CD4-positive, CD25-positive, alpha-beta regulatory T cell (primary cell): Measurements from ENCODE around the gene GALNT10. TPM values are rescaled to one million over a fixed set of nuclear protein-coding genes. Genes with fewer than 3 reads are reported as not detected.

Experiments used
- ATAC-seq, 2 donors: fragments of 150-1000 bp; cut with Tn5 transposase; one replicate each; pipeline ENCODE4 v1.10.0; 2021; ENCODE audit warnings: low read depth in 2 of 2, moderate number of reproducible peaks in 2 of 2, moderate library complexity in 1 of 2
- DNase-seq, 3 donors: peaks; one replicate each; pipeline versions ENCODE4 v3.0.0 to v3.0.0-alpha.2; 2012 to 2022; ENCODE audit warnings: mixed read lengths in 1 of 3
- H3K27ac ChIP-seq: one replicate; pipeline ENCODE4 v1.7.0; 2013; ENCODE audit warnings: mild to moderate bottlenecking, low read length; ENCODE audit not compliant: insufficient read depth, poor library complexity, severe bottlenecking
- H3K27me3 ChIP-seq: one replicate; pipeline ENCODE4 v1.7.0; 2013; ENCODE audit warnings: low read length; ENCODE audit not compliant: control insufficient read depth, insufficient read depth
- H3K36me3 ChIP-seq: one replicate; pipeline ENCODE4 v1.7.0; 2013; ENCODE audit warnings: mild to moderate bottlenecking, low read length, moderate library complexity; ENCODE audit not compliant: control insufficient read depth, insufficient read depth
- H3K4me1 ChIP-seq: 2 replicates; pipeline ENCODE4 v1.7.0; 2013; ENCODE audit warnings: mild to moderate bottlenecking, low read length; ENCODE audit not compliant: insufficient read depth, control insufficient read depth, poor library complexity, severe bottlenecking
- H3K4me3 ChIP-seq: one replicate; pipeline ENCODE4 v1.7.0; 2013; ENCODE audit warnings: low read depth, mild to moderate bottlenecking, low read length, moderate library complexity
- H3K9me3 ChIP-seq, 2 experiments: 1 replicate in 1 of 2; 2 replicates in 1 of 2; pipeline ENCODE4 v1.7.0; 2013; ENCODE audit warnings: low read length in 2 of 2, mild to moderate bottlenecking in 1 of 2, moderate library complexity in 1 of 2; ENCODE audit not compliant: control insufficient read depth in 2 of 2
- H3K27ac Mint-ChIP-seq, 3 donors: one replicate each; pipeline ENCODE4 v1.8.0; 2020 to 2022; ENCODE audit warnings: mild to moderate bottlenecking in 3 of 3, mixed read lengths in 3 of 3, moderate library complexity in 2 of 3
- H3K27me3 Mint-ChIP-seq: one replicate; pipeline ENCODE4 v1.8.0; 2022; ENCODE audit warnings: mild to moderate bottlenecking, mixed read lengths
- H3K36me3 Mint-ChIP-seq: one replicate; pipeline ENCODE4 v1.8.0; 2020; ENCODE audit warnings: mixed read lengths
- H3K4me1 Mint-ChIP-seq, 4 donors: one replicate each; pipeline ENCODE4 v1.8.0; 2020 to 2022; ENCODE audit warnings: mixed read lengths in 4 of 4, mild to moderate bottlenecking in 1 of 4
- H3K4me3 Mint-ChIP-seq, 4 donors: one replicate each; pipeline ENCODE4 v1.8.0; 2020 to 2022; ENCODE audit warnings: mild to moderate bottlenecking in 4 of 4, mixed read lengths in 4 of 4, moderate library complexity in 3 of 4
- H3K9me3 Mint-ChIP-seq, 7 donors: one replicate each; pipeline ENCODE4 v1.8.0; 2020 to 2022; ENCODE audit warnings: mixed read lengths in 7 of 7, mild to moderate bottlenecking in 3 of 7, moderate library complexity in 2 of 7
- polyA plus RNA-seq, 4 donors: library from polyadenylated mRNA; unstranded; fragments of 300-500 nt; fragmentation: Illumina TruSeq; gene quantifications; one replicate each; pipeline ENCODE4 v1.2.3, GENCODE V29; 2021
- total RNA-seq: library from RNA; stranded (reverse); gene quantifications from one replicate; pipeline ENCODE4 v1.2.3, GENCODE V29; 2022

The GALNT10 gene
- total and polyA plus RNA-seq, 5 donors from 2014 or later: 8.4 to 43.4 (median 15.9) TPM

DNA sequence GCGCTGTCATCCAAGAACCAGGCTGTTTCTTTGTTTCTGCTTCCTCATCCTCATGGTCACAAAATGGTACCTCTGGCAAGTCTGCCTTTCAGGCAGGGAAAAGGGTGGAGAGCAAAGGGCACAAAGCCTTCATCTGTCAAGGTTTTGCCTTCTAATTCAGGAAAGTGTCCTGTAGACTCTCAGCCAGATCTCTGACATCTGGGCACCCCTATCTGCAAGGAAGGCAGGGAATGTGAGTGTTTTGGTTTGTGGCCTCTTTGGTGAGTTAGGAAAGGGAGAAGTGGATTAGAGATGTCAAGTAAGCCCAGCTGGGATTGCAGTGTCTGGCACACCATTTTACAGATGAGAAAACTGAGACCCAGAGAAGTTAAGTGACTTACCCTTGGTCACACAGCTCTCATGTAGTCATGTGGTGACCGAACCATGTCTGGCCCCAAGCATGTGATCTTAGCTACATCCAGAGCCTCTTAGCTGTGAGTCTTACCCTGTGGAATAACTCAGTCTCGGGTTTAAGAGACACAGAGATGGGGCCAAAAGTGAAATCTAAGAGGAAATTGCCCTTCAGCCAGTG is 139.6 kb downstream of the GALNT10 start:
- ATAC-seq (no peak), DNase-seq (no peak)
- Histone ChIP-seq H3K27me3 (no peaks in the 10 kb centered on the region), H3K4me3 (no peak overlapping the region), H3K4me1 (no peaks in the 10 kb centered on the region), H3K27ac (no peak overlapping the region), H3K36me3 (peaks cover 28% of the 10 kb centered on the region), H3K9me3 (no peaks in the 10 kb centered on the region)
- peaks cover 0 to 7% (median 2%) of the 10 kb centered on the region in 4 donors for H3K4me1 Mint-ChIP-seq
- no peaks in the 10 kb centered on the region for H3K27me3 Mint-ChIP-seq
- no peak overlapping the region for H3K27ac Mint-ChIP-seq
- H3K36me3 Mint-ChIP-seq: peaks cover 46% of the 10 kb centered on the region
- no peak overlapping the region for H3K4me3 Mint-ChIP-seq
- H3K9me3 Mint-ChIP-seq: no peaks in the 10 kb centered on the region

DNA sequence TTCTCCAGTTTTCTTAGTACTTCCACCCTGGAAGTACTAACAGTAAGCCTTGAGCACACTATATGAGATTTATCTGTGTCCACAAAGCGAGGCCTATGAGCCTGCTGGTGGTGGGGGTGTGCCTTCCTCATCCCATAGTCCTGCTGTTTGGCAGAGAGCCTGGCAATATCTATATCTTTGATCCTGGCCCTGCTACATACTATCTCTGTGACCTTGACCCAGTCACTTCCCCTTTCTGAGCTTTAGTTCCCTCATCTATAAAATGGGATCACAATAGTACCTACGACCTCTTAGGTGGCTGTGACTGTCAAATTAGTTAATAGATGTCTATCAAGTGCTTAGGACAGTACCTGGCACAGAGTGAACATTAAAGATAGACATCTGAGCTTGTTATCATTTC is 140.7 kb downstream of the GALNT10 start:
- no peaks in the 10 kb centered on the region for H3K9me3 ChIP-seq
- Mint-ChIP-seq H3K4me1 (peaks cover 0 to 7% (median 2%) of the 10 kb centered on the region in 4 donors), H3K27ac (no peak overlapping the region), H3K9me3 (no peaks in the 10 kb centered on the region), H3K36me3 (peaks cover 54% of the 10 kb centered on the region), H3K27me3 (no peaks in the 10 kb centered on the region), H3K4me3 (no peak overlapping the region)
- H3K27me3 ChIP-seq: no peaks in the 10 kb centered on the region
- peaks cover 31% of the 10 kb centered on the region for H3K36me3 ChIP-seq
- DNase-seq (no peak), ATAC-seq (no peak)
- no peak overlapping the region for H3K4me3 ChIP-seq
- no peak overlapping the region for H3K27ac ChIP-seq
- no peaks in the 10 kb centered on the region for H3K4me1 ChIP-seq

- peaks cover 0 to 7% (median 2%) of the 10 kb centered on the region in 4 donors for H3K4me1 Mint-ChIP-seq
- no peak overlapping the region for H3K27ac ChIP-seq
- H3K4me1 ChIP-seq: no peaks in the 10 kb centered on the region
- peaks cover 59% of the 10 kb centered on the region for H3K36me3 Mint-ChIP-seq
- H3K4me3 Mint-ChIP-seq: no peak overlapping the region
- no peak overlapping the region for H3K4me3 ChIP-seq
- H3K36me3 ChIP-seq: peaks cover 31% of the 10 kb centered on the region
- H3K9me3 ChIP-seq: no peaks in the 10 kb centered on the region
- no peak for DNase-seq
- no peak overlapping the region for H3K27ac Mint-ChIP-seq
- no peaks in the 10 kb centered on the region for H3K27me3 ChIP-seq
- no peaks in the 10 kb centered on the region for H3K27me3 Mint-ChIP-seq
- no peak for ATAC-seq
- no peaks in the 10 kb centered on the region for H3K9me3 Mint-ChIP-seq
Measured at GRCh38 chr5:154331924-154332323, 141.4 kb downstream of the GALNT10 start.

- Mint-ChIP-seq H3K4me1 (peaks cover 0 to 7% (median 2%) of the 10 kb centered on the region in 4 donors), H3K4me3 (no peak overlapping the region), H3K27me3 (no peaks in the 10 kb centered on the region), H3K27ac (peak overlapping the region in 1 of 3 donors; percentile 1), H3K9me3 (no peaks in the 10 kb centered on the region), H3K36me3 (peaks cover 65% of the 10 kb centered on the region)
- no peak overlapping the region for H3K27ac ChIP-seq
- DNase-seq (no peak), ATAC-seq (no peak)
- no peaks in the 10 kb centered on the region for H3K9me3 ChIP-seq
- H3K4me1 ChIP-seq: no peaks in the 10 kb centered on the region
- peaks cover 31% of the 10 kb centered on the region for H3K36me3 ChIP-seq
- H3K27me3 ChIP-seq: no peaks in the 10 kb centered on the region
- H3K4me3 ChIP-seq: no peak overlapping the region
Measured at GRCh38 chr5:154332451-154332850, 141.9 kb downstream of the GALNT10 start.

- Histone ChIP-seq H3K4me1 (no peaks in the 10 kb centered on the region), H3K36me3 (peaks cover 31% of the 10 kb centered on the region), H3K4me3 (no peak overlapping the region), H3K27me3 (no peaks in the 10 kb centered on the region), H3K9me3 (no peaks in the 10 kb centered on the region), H3K27ac (no peak overlapping the region)
- H3K27me3 Mint-ChIP-seq: no peaks in the 10 kb centered on the region
- no peak overlapping the region for H3K4me3 Mint-ChIP-seq
- H3K36me3 Mint-ChIP-seq: peaks cover 70% of the 10 kb centered on the region
- H3K27ac Mint-ChIP-seq: no peak overlapping the region
- DNase-seq (no peak), ATAC-seq (no peak)
- no peaks in the 10 kb centered on the region for H3K9me3 Mint-ChIP-seq
- peaks cover 0 to 3% (median under 1%) of the 10 kb centered on the region in 4 donors for H3K4me1 Mint-ChIP-seq
Measured at GRCh38 chr5:154333016-154333415, 142.5 kb downstream of the GALNT10 start.

GRCh38 chr5:154334406-154335064 is 144.0 kb downstream of the GALNT10 start:
- H3K4me3 Mint-ChIP-seq: no peak overlapping the region
- H3K4me1 Mint-ChIP-seq: peaks cover 0 to 2% (median 0%) of the 10 kb centered on the region in 4 donors
- no peaks in the 10 kb centered on the region for H3K9me3 ChIP-seq
- no peaks in the 10 kb centered on the region for H3K27me3 Mint-ChIP-seq
- peak overlapping the region in 1 of 3 donors; percentile 4 for H3K27ac Mint-ChIP-seq
- H3K27me3 ChIP-seq: no peaks in the 10 kb centered on the region
- H3K4me1 ChIP-seq: no peaks in the 10 kb centered on the region
- peaks cover 70% of the 10 kb centered on the region for H3K36me3 Mint-ChIP-seq
- no peak for ATAC-seq
- H3K27ac ChIP-seq: no peak overlapping the region
- no peak for DNase-seq
- H3K9me3 Mint-ChIP-seq: no peaks in the 10 kb centered on the region
- peaks cover 31% of the 10 kb centered on the region for H3K36me3 ChIP-seq
- no peak overlapping the region for H3K4me3 ChIP-seq

- Histone ChIP-seq H3K27me3 (no peaks in the 10 kb centered on the region), H3K36me3 (peaks cover 27% of the 10 kb centered on the region), H3K4me1 (no peaks in the 10 kb centered on the region), H3K4me3 (no peak overlapping the region), H3K27ac (no peak overlapping the region), H3K9me3 (no peaks in the 10 kb centered on the region)
- Mint-ChIP-seq H3K27me3 (no peaks in the 10 kb centered on the region), H3K4me1 (peaks cover 0 to 2% (median 0%) of the 10 kb centered on the region in 4 donors), H3K4me3 (no peak overlapping the region), H3K9me3 (no peaks in the 10 kb centered on the region), H3K36me3 (peaks cover 76% of the 10 kb centered on the region), H3K27ac (no peak overlapping the region)
- DNase-seq (no peak), ATAC-seq (no peak)
Measured at GRCh38 chr5:154335065-154335448, 144.5 kb downstream of the GALNT10 start.

DNA sequence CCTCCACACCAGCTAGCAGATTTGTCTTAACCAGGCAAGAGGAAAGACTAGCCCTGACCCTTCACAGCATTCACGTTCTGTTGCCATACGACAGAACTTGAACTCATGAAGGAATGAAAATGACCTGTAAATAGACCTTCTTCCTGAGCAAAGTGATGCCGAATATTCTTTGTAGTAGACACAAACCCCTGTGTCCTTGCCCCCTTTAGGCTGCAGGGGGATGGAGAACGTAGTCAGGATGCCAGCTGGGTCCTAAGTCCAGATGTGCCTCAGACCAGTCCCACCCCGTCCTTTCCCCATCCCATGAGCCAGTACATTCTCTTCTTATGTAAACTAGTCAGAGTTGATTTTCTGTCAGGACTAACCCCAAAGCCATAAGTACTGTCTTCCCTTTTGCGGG is 151.1 kb downstream of the GALNT10 start:
- ATAC-seq (no peak), DNase-seq (no peak)
- Histone ChIP-seq H3K4me3 (no peak overlapping the region), H3K27me3 (no peaks in the 10 kb centered on the region), H3K36me3 (peaks cover 7% of the 10 kb centered on the region), H3K27ac (no peak overlapping the region), H3K9me3 (no peaks in the 10 kb centered on the region), H3K4me1 (no peaks in the 10 kb centered on the region)
- Mint-ChIP-seq H3K9me3 (peaks cover 0 to 2% (median 0%) of the 10 kb centered on the region in 7 donors), H3K4me3 (no peak overlapping the region), H3K36me3 (peaks cover 40% of the 10 kb centered on the region), H3K27ac (no peak overlapping the region), H3K27me3 (no peaks in the 10 kb centered on the region), H3K4me1 (peaks cover 0 to 5% (median 2%) of the 10 kb centered on the region in 4 donors)
